PC-3 (cell line): Measurements from ENCODE around the gene C1orf210.

Source experiments
- EZH2 ChIP-seq: fragments of 300-600 bp; sonication (generic); IDR thresholded peaks from one replicate; pipeline ENCODE4 v1.6.1; 2017; ENCODE audit warnings: antibody characterized with exemption, mild to moderate bottlenecking, low read length; ENCODE audit not compliant: unreplicated experiment
- EZH2phosphoT487 ChIP-seq: fragments of 300-600 bp; sonication (generic); IDR thresholded peaks from 2 replicates; pipeline ENCODE4 v1.6.1; 2018; ENCODE audit warnings: mild to moderate bottlenecking, antibody characterized with exemption, low read length, borderline replicate concordance
- TF ChIP-seq, protein P1 (sequence below): fragments of 300-600 bp; sonication (generic); conservative IDR thresholded peaks from 2 replicates; pipeline ENCODE4 v1.5.1; 2017; ENCODE audit warnings: antibody characterized with exemption, low read depth, mild to moderate bottlenecking, low read length

DNA sequence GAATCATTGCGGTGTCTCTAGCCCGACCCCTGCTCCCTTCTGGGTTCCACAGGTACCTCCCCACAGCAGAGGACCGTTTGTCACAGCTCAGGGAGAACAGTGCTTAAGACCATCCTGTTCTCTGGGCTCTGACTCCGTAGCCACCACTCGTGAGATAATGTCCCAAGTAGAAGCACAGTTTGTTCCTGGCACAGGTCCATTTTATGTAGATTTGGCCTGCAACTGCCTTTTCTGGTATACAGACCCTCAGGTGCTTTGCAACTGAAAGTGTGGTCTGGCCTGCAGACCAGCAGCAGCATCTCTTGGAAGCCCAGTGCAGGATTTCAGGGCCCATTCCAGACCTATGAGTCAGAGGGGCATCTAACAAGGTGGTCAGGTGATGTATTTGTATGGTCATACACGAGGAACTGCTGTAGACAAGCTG, 44.0 kb downstream of the C1orf210 start:
- TF ChIP-seq, protein P1, sequence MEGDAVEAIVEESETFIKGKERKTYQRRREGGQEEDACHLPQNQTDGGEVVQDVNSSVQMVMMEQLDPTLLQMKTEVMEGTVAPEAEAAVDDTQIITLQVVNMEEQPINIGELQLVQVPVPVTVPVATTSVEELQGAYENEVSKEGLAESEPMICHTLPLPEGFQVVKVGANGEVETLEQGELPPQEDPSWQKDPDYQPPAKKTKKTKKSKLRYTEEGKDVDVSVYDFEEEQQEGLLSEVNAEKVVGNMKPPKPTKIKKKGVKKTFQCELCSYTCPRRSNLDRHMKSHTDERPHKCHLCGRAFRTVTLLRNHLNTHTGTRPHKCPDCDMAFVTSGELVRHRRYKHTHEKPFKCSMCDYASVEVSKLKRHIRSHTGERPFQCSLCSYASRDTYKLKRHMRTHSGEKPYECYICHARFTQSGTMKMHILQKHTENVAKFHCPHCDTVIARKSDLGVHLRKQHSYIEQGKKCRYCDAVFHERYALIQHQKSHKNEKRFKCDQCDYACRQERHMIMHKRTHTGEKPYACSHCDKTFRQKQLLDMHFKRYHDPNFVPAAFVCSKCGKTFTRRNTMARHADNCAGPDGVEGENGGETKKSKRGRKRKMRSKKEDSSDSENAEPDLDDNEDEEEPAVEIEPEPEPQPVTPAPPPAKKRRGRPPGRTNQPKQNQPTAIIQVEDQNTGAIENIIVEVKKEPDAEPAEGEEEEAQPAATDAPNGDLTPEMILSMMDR, result no peak
- TF ChIP-seq EZH2 (no peak), EZH2phosphoT487 (no peak)
